ENCODE results near the gene NFATC2.

NFATC2 gene

GRCh38 chr20:51526754-51527153, 15.8 kb downstream of the NFATC2 start:
- no peak for DNase-seq

GRCh38 chr20:51526106-51526470, 16.4 kb downstream of the NFATC2 start:
- in situ Hi-C loops (cut with MboI; ENCODE audit: low pct_unique_long_range_greater_than_20kb, low sequenced_read_pairs) = no loop called here

More at GRCh38 chr20:51526754-51527153, 15.8 kb downstream of the NFATC2 start:
- in situ Hi-C loops (cut with MboI; ENCODE audit: low pct_unique_long_range_greater_than_20kb, low sequenced_read_pairs) = no loop called here

GRCh38 chr20:51525241-51526105, 17.0 kb downstream of the NFATC2 start:
- in situ Hi-C loops (cut with MboI; ENCODE audit: low pct_unique_long_range_greater_than_20kb, low sequenced_read_pairs) = no loop called here
- peak; percentile 92 for DNase-seq

More at GRCh38 chr20:51526106-51526470, 16.4 kb downstream of the NFATC2 start:
- no peak for DNase-seq

- in situ Hi-C loops (cut with MboI; ENCODE audit: low pct_unique_long_range_greater_than_20kb, low sequenced_read_pairs) = no loop called here
- no peak for DNase-seq
Observed at GRCh38 chr20:51523276-51524013, 19.1 kb downstream of the NFATC2 start.

- no peak for DNase-seq
- in situ Hi-C loops (cut with MboI; ENCODE audit: low pct_unique_long_range_greater_than_20kb, low sequenced_read_pairs) = no loop called here
Observed at GRCh38 chr20:51522207-51522606, 20.3 kb downstream of the NFATC2 start.

- in situ Hi-C loops (cut with MboI; ENCODE audit: low pct_unique_long_range_greater_than_20kb, low sequenced_read_pairs) = no loop called here
Observed at GRCh38 chr20:51517839-51518238, 24.7 kb downstream of the NFATC2 start.

GRCh38 chr20:51516855-51517254, 25.7 kb downstream of the NFATC2 start:
- no peak for DNase-seq
- in situ Hi-C loops (cut with MboI; ENCODE audit: low pct_unique_long_range_greater_than_20kb, low sequenced_read_pairs) = no loop called here

More at GRCh38 chr20:51517839-51518238, 24.7 kb downstream of the NFATC2 start:
- DNase-seq = no peak

- in situ Hi-C loops (cut with MboI; ENCODE audit: low pct_unique_long_range_greater_than_20kb, low sequenced_read_pairs) = no loop called here
Observed at GRCh38 chr20:51514836-51515235, 27.7 kb downstream of the NFATC2 start.

GRCh38 chr20:51514249-51514648, 28.3 kb downstream of the NFATC2 start:
- in situ Hi-C loops (cut with MboI; ENCODE audit: low pct_unique_long_range_greater_than_20kb, low sequenced_read_pairs) = no loop called here

More at GRCh38 chr20:51514836-51515235, 27.7 kb downstream of the NFATC2 start:
- no peak for DNase-seq

GRCh38 chr20:51513545-51513944, 29.0 kb downstream of the NFATC2 start:
- in situ Hi-C loops (cut with MboI; ENCODE audit: low pct_unique_long_range_greater_than_20kb, low sequenced_read_pairs) = no loop called here
- no peak for DNase-seq

More at GRCh38 chr20:51514249-51514648, 28.3 kb downstream of the NFATC2 start:
- no peak for DNase-seq

GRCh38 chr20:51512645-51513044, 29.9 kb downstream of the NFATC2 start:
- DNase-seq = no peak
- in situ Hi-C loops (cut with MboI; ENCODE audit: low pct_unique_long_range_greater_than_20kb, low sequenced_read_pairs) = no loop called here

GRCh38 chr20:51511861-51512619, 30.5 kb downstream of the NFATC2 start:
- no peak for DNase-seq
- in situ Hi-C loops (cut with MboI; ENCODE audit: low pct_unique_long_range_greater_than_20kb, low sequenced_read_pairs) = no loop called here

GRCh38 chr20:51510936-51511605, 31.4 kb downstream of the NFATC2 start:
- in situ Hi-C loops (cut with MboI; ENCODE audit: low pct_unique_long_range_greater_than_20kb, low sequenced_read_pairs) = no loop called here

GRCh38 chr20:51510169-51510568, 32.4 kb downstream of the NFATC2 start:
- in situ Hi-C loops (cut with MboI; ENCODE audit: low pct_unique_long_range_greater_than_20kb, low sequenced_read_pairs) = no loop called here
- DNase-seq = no peak

More at GRCh38 chr20:51510936-51511605, 31.4 kb downstream of the NFATC2 start:
- DNase-seq = no peak

GRCh38 chr20:51509208-51509607, 33.3 kb downstream of the NFATC2 start:
- in situ Hi-C loops (cut with MboI; ENCODE audit: low pct_unique_long_range_greater_than_20kb, low sequenced_read_pairs) = no loop called here
- DNase-seq = no peak

- in situ Hi-C loops (cut with MboI; ENCODE audit: low pct_unique_long_range_greater_than_20kb, low sequenced_read_pairs) = no loop called here
- no peak for DNase-seq
Observed at GRCh38 chr20:51508780-51509179, 33.7 kb downstream of the NFATC2 start.

GRCh38 chr20:51508158-51508557, 34.4 kb downstream of the NFATC2 start:
- no peak for DNase-seq
- in situ Hi-C loops (cut with MboI; ENCODE audit: low pct_unique_long_range_greater_than_20kb, low sequenced_read_pairs) = no loop called here

GRCh38 chr20:51507216-51508036, 35.1 kb downstream of the NFATC2 start:
- in situ Hi-C loops (cut with MboI; ENCODE audit: low pct_unique_long_range_greater_than_20kb, low sequenced_read_pairs) = no loop called here
- no peak for DNase-seq
